Activated CD8-positive, alpha-beta memory T cell treated with anti-CD3 and anti-CD28 coated beads, Interleukin-2, amount 50 U/mL, for 1 hour (primary cell): Measurements from ENCODE around the gene ARSB.
"Not testable (repeated sequence)": the region's sequence is repeated elsewhere in the genome, so short reads cannot be mapped to it uniquely, and the experiment has no call there.

Experiments used
- DNase-seq: peaks from one replicate; pipeline ENCODE4 v3.0.0-alpha.2; 2020; ENCODE audit errors: extremely low read depth

The ARSB gene

DNA sequence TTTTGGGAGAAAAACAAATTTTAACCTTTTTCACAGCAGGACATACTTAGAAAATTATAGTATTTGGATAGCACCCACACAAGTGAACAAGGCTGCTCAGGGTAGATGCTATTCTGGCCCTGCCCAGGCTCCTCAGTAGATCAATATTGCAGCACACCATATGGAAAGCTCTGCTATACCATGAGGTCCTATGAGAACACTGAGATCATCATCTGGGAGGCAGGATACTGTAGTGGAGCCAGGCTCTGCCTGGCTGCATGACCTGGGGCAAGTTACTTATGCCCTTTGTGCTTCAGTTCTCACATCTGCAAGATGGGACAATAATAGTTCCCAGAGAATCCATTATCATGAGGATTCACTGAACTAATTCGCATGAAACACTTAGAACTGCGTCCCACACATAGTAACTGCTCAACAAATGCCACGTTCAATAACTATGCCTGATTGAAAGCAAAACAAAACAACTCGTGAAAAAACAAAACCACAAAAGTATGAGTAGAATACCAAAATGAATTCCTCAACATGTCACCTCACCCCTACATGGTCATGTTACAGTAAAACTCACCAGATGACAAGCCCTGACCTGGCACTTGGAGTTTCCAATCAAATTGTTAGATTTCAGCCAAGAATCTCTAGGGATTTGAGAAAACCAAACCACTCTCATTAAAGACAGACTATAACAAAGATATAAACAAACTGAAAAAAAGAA, 31.9 kb downstream of the ARSB start:
- DNase-seq: no peak

DNA sequence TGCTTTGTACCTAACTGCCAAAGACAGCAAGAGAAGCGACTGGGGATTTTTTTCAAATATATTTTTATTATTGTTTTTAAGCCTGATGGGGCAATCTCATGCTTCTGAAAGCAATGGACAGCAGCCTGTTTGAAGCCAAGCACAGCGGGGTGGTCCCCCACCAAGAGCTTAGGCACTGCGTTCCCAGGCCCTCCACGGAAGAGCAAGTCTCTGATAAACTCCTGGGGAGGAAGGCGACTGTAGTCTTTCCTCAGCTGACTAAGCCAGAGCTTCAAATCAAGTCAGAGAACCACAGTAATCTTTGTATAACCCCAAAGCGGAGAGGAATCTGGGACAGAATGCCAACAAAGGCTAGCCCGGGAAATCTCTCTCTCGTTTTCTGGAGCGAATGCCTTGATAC, 54.4 kb downstream of the ARSB start:
- no peak for DNase-seq

DNA sequence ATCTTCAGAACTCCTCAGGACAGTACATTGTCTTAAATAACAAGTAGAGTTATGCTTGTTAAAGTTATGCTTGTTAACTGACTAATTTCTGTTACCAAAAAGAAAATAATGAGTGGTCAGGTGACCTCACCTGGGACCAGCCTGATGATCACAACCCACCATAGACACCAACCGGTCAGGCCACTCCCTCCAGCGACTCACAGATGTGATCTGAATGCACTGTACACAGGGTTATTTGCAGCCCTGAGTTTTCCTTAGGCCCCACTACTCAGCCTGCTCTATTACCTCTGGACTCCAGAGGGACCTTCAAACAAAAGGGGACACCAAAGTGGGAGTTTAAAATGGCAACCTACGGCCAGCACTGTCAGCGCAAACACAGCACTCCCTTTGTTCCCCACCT, 55.3 kb downstream of the ARSB start:
- DNase-seq: no peak

DNA sequence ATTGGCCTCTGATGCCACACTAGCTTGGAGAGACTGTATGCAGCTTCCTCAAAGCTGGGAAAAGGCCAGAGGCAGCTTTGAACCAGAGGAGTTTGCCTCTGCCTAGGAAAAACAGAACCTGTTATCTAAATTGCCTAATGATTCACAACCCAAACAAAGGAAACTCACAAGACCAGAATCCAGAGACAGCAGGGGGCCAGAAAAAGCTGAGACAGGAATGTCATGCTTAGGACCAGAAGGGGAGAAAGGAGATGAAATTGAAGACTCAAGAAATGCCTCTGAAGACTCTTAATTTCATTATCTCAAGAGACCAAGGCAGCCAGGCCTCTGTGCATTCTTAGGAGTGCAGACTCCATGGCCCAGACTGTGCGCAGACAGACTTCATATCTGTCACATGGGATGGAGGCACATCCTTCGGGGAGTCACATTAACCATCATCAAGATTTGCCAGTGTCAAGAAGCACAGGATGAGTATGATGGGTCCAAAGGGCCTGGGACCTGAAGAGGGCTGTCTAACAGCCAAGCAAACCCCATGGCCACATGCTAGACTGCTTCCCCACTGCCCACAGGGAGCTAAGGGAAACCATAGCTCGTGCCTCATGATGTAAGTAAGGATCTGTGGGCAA, 57.3 kb downstream of the ARSB start:
- no peak for DNase-seq

DNA sequence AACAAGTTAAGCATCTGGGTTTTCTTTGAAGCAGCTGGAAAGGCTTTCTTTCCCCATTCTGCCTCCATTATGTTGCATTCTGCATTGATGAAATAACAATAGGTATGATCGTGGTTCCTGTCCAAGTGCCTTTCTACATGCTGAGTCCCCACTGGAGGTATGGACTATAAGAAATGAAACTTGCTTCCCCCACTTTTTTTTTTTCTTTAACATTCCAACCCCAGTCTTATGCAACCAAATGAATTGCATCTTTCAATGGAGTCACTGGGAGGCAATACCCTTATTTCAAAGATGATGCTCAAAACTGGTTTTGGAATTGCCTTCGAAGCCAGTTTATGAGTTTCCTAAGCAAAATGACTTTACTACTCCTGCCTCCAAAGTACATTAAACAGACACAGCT, 58.9 kb downstream of the ARSB start:
- DNase-seq: no peak

DNA sequence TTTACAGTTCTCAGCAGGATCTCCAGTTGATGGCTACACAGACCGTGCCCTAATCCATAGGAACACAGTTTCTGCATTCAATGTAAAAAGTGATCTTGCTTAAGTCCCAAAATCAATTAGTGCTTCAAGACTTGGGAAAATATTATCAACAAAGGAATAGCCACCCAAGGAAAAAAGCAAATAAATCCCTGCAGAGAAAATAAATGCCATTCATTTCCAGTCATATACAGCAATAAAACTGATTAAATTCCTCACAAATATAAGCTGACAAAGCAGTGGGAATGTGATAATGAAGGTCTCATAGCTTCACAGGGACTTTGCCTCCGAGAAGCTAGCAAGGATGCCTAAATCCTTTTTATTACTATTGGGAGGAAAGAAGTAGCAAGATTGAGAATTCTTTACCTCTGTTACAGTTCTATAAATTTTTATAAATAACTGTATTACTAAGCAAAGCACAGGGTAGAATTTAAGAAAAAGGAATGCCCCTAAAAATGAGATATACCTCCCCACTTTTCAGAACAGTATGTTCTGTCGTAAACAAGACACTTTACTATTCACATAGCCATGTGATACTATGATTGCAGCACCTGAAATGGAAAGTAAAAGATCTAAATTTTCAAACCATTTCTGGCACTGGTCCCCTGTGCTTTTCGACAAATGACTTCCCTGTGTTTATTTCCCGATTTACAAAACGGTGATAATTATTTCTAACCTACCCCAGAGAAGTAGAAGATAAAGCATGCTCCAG, 59.8 kb downstream of the ARSB start:
- no peak for DNase-seq

DNA sequence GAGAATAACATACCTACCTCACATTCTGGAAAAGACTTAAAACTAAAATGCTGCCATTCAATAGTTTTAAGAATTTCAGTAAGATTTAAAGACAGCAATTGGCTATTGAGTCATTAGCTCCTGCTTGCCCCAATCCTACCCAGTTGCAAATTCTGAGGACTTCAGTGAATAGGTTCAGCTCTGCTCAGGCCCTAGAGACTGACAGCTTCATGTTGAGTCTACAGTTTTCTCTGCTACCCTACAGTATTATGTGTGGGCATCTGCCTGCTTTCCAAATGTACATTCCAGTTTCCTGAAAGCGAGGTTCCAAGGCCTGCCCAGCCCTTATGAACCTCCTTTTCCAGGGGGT, 61.5 kb downstream of the ARSB start:
- no peak for DNase-seq

DNA sequence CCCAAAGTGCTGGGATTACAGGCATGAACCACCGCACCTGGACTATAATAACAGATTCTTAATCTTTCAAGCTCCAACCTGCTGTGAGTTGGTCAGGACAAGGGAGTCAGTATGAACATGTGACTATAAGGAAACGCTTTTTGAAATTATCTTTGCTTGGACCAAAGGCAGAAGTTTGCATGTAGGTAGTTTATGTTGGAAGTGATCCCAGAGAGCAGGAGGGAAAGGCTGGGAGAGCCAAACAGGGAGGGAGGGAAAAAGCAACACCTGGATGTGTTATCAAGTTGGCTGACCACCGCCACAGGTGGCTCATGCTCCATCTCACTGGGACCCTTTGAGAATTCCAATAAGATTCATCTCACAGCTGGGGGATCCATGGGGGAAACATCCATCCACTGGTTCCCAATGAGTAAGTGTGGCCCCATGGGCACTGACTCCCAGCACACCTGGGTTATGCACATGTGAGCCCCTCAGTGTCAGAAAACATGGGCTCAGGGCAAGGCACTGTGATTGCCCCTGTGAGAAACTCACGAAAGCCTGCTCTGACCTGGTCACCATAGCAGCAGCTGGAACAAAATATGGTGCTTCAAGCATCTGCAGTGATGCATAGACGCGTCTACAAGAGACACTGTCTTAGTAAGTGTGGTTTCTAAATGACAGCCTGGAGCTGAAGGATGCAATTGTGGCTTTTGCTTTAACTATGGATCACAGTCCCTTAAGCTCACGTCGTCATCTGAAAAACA, 62.1 kb downstream of the ARSB start:
- DNase-seq: no peak

DNA sequence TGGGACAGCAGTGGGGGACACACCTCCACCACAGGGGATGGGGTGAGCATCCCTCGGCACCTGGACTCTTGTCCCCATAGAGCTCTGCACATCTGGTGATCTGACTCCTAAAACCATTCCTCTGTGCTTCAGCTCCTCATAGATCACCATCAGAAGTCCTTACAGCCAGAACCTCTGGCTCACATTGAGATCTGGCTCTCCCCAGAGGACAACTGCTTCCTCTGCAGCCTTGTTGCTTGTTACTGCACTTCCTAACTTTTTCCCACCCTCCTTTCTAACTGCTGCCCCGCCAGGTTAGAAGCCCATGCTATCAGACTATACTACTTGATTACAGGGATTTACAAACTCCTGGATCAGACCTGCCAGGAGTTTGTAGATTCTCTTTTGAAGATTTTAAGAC, 64.5 kb downstream of the ARSB start:
- no peak for DNase-seq

DNA sequence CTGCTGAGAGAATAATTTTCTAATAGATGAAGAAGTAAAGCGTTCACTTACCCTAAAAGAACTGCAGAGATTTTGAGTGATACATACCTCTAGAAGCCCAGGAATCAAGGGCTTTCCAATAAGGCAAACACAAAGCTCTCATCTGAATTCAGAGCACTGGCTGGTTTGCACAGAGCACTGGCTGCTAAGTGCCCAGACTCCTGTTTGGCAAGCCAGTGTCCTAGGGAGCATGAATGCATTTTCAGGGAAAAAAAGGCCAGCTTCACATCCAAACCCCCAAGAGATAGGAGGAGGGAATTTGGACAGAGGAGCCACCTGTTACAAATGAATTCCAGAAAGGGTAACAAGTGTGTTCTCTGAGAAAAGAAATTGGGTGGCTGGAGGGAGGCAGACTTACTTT, 65.3 kb downstream of the ARSB start:
- no peak for DNase-seq

DNA sequence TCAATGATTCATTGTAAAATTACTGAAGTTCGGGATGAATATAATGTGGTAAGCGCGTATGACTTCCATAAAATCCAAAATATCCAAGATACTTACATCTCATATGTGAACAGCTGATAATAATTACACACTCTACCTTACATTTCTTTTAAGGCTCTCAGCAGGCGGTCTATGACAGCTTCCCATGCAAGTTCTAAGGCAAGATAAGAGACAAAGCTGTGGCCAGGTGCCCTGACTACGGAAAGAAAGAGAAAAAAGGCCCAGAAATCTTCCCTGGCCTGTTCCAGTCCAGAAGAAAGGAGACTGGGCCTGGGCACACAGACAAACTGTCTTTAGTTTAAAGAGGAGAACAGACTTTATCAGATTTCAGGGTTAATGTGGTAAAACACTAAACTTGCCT, 69.1 kb downstream of the ARSB start:
- DNase-seq: no peak

DNA sequence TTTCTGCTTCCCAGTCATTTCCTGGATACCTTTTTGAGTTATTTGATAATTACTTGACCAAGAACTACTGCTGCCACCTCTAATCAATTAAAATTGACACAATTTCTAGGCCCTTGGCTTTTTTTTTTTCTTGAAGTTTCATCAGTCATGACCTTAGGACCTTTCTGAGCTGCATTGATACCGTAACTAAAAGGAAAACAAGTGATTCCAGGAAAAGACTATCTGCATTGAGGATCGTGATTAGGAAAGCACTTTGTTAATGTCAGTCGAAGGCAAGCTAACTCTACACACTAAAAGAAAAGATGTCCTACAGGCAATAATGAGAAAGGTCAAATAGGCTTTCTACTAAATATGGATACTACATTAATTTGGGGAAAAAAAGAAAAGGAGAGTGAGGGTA, 69.9 kb downstream of the ARSB start:
- no peak for DNase-seq

DNA sequence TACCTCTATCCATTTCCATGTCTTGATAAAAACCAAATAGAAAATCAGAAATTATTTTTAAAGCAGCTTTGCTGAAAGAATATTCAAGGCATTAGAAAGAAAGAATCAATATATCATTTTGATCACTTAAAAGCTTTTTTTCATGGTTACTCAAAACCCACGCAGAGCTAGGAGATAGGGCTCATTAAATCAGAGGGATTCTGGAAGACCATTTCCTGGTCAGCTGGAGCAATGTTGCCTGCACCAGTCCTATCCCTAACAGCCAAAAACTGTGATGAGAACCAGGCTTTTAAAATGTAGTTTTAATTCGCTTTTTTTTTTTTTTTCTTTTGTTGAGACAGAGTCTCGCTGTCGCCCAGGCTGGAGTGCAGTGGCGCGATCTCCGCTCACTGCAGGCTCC, 72.3 kb downstream of the ARSB start:
- DNase-seq: no peak

DNA sequence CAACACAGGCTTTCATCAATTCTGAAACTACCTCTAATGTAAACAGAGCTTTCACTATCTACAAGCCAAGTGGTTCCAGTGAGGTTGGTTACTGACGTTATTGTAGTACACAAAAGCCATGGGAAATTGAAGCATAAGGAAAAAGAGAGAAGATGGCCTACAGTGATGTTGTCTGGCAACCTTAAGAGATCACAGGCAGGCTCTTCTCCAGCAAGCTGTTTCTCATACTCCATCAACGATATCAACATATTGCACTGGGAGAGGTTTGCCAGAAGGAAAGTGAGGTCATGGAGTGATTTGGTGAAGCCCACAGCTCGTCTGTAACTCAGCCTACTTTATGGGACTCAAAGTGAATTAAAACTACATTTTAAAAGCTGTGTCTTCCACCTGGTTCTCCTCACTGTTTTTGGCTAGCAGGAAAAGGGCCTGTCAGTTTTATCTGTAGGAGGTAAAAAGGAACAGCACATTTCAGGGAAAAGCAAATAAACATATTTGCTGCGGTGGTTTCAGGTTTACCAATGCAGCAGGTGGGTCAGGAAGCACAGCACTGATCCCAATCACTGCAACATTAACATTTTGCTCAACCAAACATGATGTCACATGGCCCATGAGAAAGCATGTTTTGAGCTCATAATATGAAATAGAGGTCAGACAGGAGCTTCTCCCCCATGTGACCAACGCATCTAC, 72.9 kb downstream of the ARSB start:
- DNase-seq: no peak

DNA sequence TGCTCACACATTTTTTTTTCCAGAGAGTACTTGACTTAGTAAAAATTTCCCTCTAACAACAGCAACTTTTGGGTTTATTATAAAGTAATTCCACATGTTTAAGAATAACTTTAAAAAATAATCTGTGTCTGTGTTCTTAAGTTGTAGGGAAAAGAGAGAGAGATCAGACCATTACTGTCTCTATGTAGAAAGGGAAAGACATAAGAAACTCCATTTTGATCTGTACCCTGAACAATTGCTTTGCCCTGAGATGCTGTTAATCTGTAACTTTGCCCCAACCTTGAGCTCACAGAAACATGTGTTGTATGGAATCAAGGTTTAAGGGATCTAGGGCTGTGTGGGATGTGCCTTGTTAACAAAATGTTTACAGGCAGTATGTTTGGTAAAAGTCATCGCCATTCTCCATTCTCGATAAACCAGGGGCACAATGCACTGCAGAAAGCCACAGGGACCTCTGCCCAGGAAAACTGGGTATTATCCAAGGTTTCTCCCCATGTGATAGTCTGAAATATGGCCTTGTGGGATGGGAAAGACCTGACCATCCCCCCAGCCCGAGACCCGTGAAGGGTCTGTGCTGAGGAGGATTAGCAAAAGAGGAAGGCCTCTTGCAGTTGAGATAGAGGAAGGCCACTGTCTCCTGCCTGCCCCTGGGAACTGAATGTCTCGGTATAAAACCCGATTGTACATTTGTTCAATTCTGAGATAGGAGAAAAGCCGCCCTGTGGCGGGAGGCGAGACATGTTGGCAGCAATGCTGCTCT, 75.7 kb downstream of the ARSB start:
- DNase-seq: not testable (repeated sequence)

DNA sequence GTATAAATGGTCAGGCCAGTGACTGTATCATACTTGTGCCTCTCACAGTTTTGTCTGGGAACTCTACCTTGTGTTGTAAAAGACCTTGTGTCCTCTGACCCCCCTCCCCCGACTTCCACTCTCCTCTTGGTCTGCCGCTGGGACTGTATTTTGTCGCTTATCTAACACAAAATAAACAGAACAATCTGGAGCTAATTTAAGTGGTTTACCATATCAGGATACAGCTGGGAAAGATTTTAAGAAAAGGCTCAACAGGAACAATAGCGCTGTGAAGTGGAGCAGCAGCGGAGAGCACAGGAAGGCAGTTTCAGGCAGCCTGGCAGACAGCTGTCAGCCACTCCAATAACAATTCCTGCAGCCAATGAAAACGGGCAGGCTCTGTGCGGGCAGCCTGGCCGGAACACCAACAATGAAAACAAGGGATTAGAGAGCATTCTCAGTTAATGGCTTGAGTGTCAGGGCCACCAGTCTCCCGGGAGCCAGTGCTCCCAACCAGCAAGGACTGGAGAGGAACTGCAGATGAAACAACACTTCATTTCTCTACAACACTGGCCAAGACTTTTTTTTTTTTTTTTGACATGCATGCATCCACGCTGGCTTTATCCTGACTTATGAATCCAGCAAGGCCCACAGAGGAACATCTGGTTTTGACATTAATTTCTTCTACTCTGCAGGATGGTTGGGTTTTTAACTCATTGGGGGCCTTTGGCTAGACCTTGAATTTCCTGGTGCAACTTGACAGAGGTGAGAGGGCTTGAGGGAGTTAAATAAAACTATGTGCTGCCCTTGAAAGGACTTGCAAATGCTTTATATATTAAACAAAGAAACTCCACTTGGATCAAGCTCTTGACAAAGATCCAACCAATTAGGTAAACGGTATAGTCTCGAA, 76.7 kb downstream of the ARSB start:
- DNase-seq: no peak

DNA sequence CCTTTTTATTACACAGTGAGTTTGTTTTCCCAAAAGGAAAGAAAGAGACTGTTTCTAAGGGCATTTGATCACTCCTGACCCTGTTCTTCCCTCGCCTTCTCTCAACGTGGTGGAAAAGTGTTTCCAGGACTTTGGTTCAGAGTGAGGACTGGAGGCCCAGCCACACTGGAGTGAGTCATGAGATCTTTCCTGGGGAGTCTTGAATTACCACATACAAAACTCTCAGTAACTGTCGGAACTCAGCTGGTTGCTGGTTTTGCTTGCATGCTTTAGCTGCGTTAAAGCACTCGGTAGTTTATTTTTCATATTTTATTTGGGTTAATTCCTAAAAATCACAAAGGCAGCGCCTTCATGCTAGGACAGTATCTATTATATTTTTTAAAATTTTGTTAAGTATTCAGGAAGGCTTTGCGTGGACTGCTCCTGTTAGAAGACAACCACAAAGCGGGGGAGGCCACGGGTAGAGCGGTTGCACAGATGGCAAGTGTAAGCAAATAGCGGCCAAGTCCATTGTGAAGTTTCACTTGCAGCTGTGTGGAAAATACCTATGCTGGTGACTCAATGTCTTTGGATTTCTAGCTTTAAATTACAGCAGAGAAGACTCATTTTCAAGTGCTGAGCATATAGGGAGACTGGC, 77.7 kb downstream of the ARSB start:
- DNase-seq: no peak

DNA sequence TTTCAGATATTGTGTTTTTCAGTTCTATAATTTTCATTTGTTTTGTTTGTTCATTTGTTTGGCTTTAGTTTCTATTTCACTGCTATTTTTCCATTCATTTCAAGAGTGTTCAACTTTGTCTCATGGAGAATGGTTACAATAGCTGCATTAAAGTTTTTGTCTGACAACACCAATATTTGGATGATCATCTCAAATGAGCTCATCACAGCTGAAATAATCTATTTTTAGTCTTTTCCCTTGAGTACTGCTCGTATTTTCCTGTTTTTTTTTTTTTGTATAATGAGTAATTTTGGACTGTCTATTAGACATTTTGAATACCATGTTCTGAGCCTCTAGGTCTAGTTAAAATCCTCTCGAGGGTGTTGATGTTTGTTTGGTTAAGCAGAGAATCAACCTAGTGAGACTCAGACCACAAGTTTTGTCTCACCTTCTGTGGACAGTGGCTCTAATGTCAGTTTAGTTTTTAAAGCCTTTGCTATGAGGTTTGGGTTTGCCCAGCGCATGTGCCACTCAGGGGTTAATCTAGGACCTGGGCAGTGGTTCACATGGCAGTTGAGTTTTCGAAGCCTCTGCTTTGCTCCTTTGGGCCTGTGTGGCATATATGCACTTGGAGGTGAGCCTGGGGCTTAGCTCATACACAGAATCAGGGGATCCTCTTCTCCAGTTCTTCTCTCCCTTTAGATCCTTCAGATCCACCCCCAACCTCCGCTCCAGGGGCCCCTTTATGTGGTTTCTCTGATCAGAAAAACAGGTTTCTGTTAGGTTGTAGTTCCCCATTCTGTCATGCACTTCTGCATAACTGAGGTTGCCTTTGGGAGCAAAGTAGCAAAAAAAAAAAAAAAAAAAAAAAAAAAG, 79.8 kb downstream of the ARSB start:
- no peak for DNase-seq

DNA sequence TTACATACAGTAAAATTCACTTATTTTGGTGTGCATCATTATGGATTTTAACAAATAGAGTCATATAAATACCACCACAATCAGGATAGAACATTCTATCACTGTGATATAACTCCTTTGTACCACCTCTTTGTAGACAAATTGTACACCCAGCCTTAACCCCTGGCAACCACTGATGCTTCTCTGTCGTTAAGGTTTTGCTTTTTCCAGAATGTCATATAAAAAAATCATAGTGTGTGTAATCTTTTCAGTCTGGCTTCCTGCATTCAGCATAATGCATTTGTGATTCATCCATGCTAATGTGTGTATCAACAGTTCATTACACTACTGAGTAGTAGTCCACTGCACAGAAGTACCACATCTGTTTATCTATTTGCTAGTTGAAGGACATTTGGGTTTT, 81.2 kb downstream of the ARSB start:
- no peak for DNase-seq
